Measurements from ENCODE around the gene CLRN1. TPM values are rescaled to one million over a fixed set of nuclear protein-coding genes. Genes with fewer than 3 reads are reported as not detected.
"Not testable (repeated sequence)": the region's sequence is repeated elsewhere in the genome, so short reads cannot be mapped to it uniquely, and the experiment has no call there.

The CLRN1 gene
- total RNA-seq, 2 experiments from 2014 or later, result not detected

GRCh38 chr3:150998996-150999395, 26.5 kb upstream of the CLRN1 start:
- H3K4me1 Mint-ChIP-seq, result peaks cover 3% of the 10 kb centered on the region
- H3K9me3 Mint-ChIP-seq, result peaks cover 2% of the 10 kb centered on the region
- no peak overlapping the region for H3K4me3 Mint-ChIP-seq
- H3K27me3 Mint-ChIP-seq, result peaks cover 3% of the 10 kb centered on the region
- ATAC-seq (ENCODE audit: low read depth) (no peak), DNase-seq (no peak)
- POLR2A ChIA-PET, result no interaction called here
- no peaks in the 10 kb centered on the region for H3K36me3 Mint-ChIP-seq
- no peak overlapping the region for H3K27ac Mint-ChIP-seq

GRCh38 chr3:150996731-150997130, 24.2 kb upstream of the CLRN1 start:
- Mint-ChIP-seq H3K36me3 (no peaks in the 10 kb centered on the region), H3K27ac (no peak overlapping the region), H3K4me1 (peaks cover 3% of the 10 kb centered on the region), H3K4me3 (no peak overlapping the region), H3K27me3 (peaks cover 3% of the 10 kb centered on the region), H3K9me3 (peaks cover 2% of the 10 kb centered on the region)
- POLR2A ChIA-PET, result interaction anchor here (0.6 kb wide), 1 partner anchor 450 kb away, joined by 3 read pairs; the partner anchor contains the start of gene EIF2A
- DNase-seq (no peak), ATAC-seq (ENCODE audit: low read depth) (no peak)

- POLR2A ChIA-PET, result no interaction called here
- Mint-ChIP-seq H3K27ac (no peak overlapping the region), H3K27me3 (peaks cover 3% of the 10 kb centered on the region), H3K9me3 (peaks cover 2% of the 10 kb centered on the region), H3K4me3 (no peak overlapping the region), H3K4me1 (peaks cover 3% of the 10 kb centered on the region), H3K36me3 (no peaks in the 10 kb centered on the region)
- DNase-seq (no peak), ATAC-seq (ENCODE audit: low read depth) (no peak)
These were observed 23.0 kb upstream of the CLRN1 start for GRCh38 chr3:150995510-150995909.

- H3K27me3 Mint-ChIP-seq, result peaks cover 15% of the 10 kb centered on the region
- DNase-seq, result no peak
- ATAC-seq (ENCODE audit: low read depth), result no peak
- no peaks in the 10 kb centered on the region for H3K36me3 Mint-ChIP-seq
- no peak overlapping the region for H3K27ac Mint-ChIP-seq
- no peaks in the 10 kb centered on the region for H3K9me3 Mint-ChIP-seq
- POLR2A ChIA-PET, result no interaction called here
- no peaks in the 10 kb centered on the region for H3K4me1 Mint-ChIP-seq
- no peak overlapping the region for H3K4me3 Mint-ChIP-seq
These were observed 16.7 kb upstream of the CLRN1 start for GRCh38 chr3:150989208-150989607.

- H3K27me3 Mint-ChIP-seq, result peaks cover 17% of the 10 kb centered on the region
- ATAC-seq (ENCODE audit: low read depth); POLR2A ChIA-PET; H3K9me3 Mint-ChIP-seq; H3K27ac Mint-ChIP-seq; H3K36me3 Mint-ChIP-seq; DNase-seq; H3K4me1 Mint-ChIP-seq; H3K4me3 Mint-ChIP-seq: not testable (repeated sequence)
These were observed 15.9 kb upstream of the CLRN1 start for GRCh38 chr3:150988395-150988794.

- Mint-ChIP-seq H3K36me3 (no peaks in the 10 kb centered on the region), H3K27me3 (peaks cover 17% of the 10 kb centered on the region), H3K4me1 (no peaks in the 10 kb centered on the region), H3K9me3 (no peaks in the 10 kb centered on the region), H3K4me3 (no peak overlapping the region), H3K27ac (no peak overlapping the region)
- POLR2A ChIA-PET, result no interaction called here
- DNase-seq, result no peak
- no peak for ATAC-seq (ENCODE audit: low read depth)
These were observed 13.2 kb upstream of the CLRN1 start for GRCh38 chr3:150985711-150986110.

- H3K27ac Mint-ChIP-seq, result no peak overlapping the region
- no peaks in the 10 kb centered on the region for H3K4me1 Mint-ChIP-seq
- H3K27me3 Mint-ChIP-seq, result peaks cover 15% of the 10 kb centered on the region
- H3K36me3 Mint-ChIP-seq, result no peaks in the 10 kb centered on the region
- no peak for ATAC-seq (ENCODE audit: low read depth)
- no peak for DNase-seq
- H3K4me3 Mint-ChIP-seq, result no peak overlapping the region
- POLR2A ChIA-PET, result no interaction called here
- H3K9me3 Mint-ChIP-seq, result no peaks in the 10 kb centered on the region
These were observed 11.5 kb upstream of the CLRN1 start for GRCh38 chr3:150984066-150984465.

GRCh38 chr3:150978566-150979148, 6.1 kb upstream of the CLRN1 start:
- POLR2A ChIA-PET, result no interaction called here
- no peak overlapping the region for H3K27ac Mint-ChIP-seq
- DNase-seq, result no peak
- no peak for ATAC-seq (ENCODE audit: low read depth)
- H3K36me3 Mint-ChIP-seq, result no peaks in the 10 kb centered on the region
- no peaks in the 10 kb centered on the region for H3K4me1 Mint-ChIP-seq
- no peaks in the 10 kb centered on the region for H3K9me3 Mint-ChIP-seq
- H3K27me3 Mint-ChIP-seq, result no peaks in the 10 kb centered on the region
- H3K4me3 Mint-ChIP-seq, result no peak overlapping the region

GRCh38 chr3:150975992-150976368, 3.5 kb upstream of the CLRN1 start:
- POLR2A ChIA-PET, result no interaction called here
- ATAC-seq (ENCODE audit: low read depth), result no peak
- H3K27me3 Mint-ChIP-seq, result no peaks in the 10 kb centered on the region
- no peak overlapping the region for H3K4me3 Mint-ChIP-seq
- no peak for DNase-seq
- H3K9me3 Mint-ChIP-seq, result no peaks in the 10 kb centered on the region
- no peaks in the 10 kb centered on the region for H3K36me3 Mint-ChIP-seq
- H3K4me1 Mint-ChIP-seq, result no peaks in the 10 kb centered on the region
- no peak overlapping the region for H3K27ac Mint-ChIP-seq

GRCh38 chr3:150975086-150975991, 2.8 kb upstream of the CLRN1 start:
- H3K27me3 Mint-ChIP-seq, result no peaks in the 10 kb centered on the region
- H3K36me3 Mint-ChIP-seq, result no peaks in the 10 kb centered on the region
- ATAC-seq (ENCODE audit: low read depth), result no peak
- no peaks in the 10 kb centered on the region for H3K9me3 Mint-ChIP-seq
- DNase-seq, result no peak
- H3K27ac Mint-ChIP-seq, result no peak overlapping the region
- POLR2A ChIA-PET, result no interaction called here
- no peak overlapping the region for H3K4me3 Mint-ChIP-seq
- H3K4me1 Mint-ChIP-seq, result no peaks in the 10 kb centered on the region

- DNase-seq, result no peak
- Mint-ChIP-seq H3K36me3 (no peaks in the 10 kb centered on the region), H3K27ac (no peak overlapping the region), H3K9me3 (no peaks in the 10 kb centered on the region), H3K4me1 (no peaks in the 10 kb centered on the region), H3K4me3 (no peak overlapping the region), H3K27me3 (peaks cover 5% of the 10 kb centered on the region)
- no peak for ATAC-seq (ENCODE audit: low read depth)
- POLR2A ChIA-PET, result no interaction called here
These were observed 1.7 kb downstream of the CLRN1 start for GRCh38 chr3:150970665-150971324.

GRCh38 chr3:150968341-150969035, 4.0 kb downstream of the CLRN1 start:
- Mint-ChIP-seq H3K4me1 (no peaks in the 10 kb centered on the region), H3K36me3 (no peaks in the 10 kb centered on the region), H3K27ac (no peak overlapping the region), H3K9me3 (no peaks in the 10 kb centered on the region), H3K27me3 (peaks cover 11% of the 10 kb centered on the region), H3K4me3 (no peak overlapping the region)
- POLR2A ChIA-PET, result no interaction called here
- DNase-seq (no peak), ATAC-seq (ENCODE audit: low read depth) (no peak)

- ATAC-seq (ENCODE audit: low read depth) (no peak), DNase-seq (no peak)
- no peaks in the 10 kb centered on the region for H3K9me3 Mint-ChIP-seq
- no peaks in the 10 kb centered on the region for H3K4me1 Mint-ChIP-seq
- peaks cover 14% of the 10 kb centered on the region for H3K27me3 Mint-ChIP-seq
- no peaks in the 10 kb centered on the region for H3K36me3 Mint-ChIP-seq
- no peak overlapping the region for H3K27ac Mint-ChIP-seq
- no peak overlapping the region for H3K4me3 Mint-ChIP-seq
- POLR2A ChIA-PET, result no interaction called here
These were observed 7.1 kb downstream of the CLRN1 start for GRCh38 chr3:150965436-150965835.

Measured in activated naive CD8-positive, alpha-beta T cell treated with anti-CD3 and anti-CD28 coated beads, Interleukin-2, amount 10 ng/mL, durations not matched to agents 7 days and 5 days (primary cell).